HepG2 (cell line): ENCODE results near the gene ACYP2. TPM values are rescaled to one million over a fixed set of nuclear protein-coding genes. Genes with fewer than 3 reads are reported as not detected.

Source experiments
- ATAC-seq: fragments of 200-7000 bp; cut with Tn5 transposase; 3 replicates; pipeline ENCODE4 v1.9.1; 2020; ENCODE audit warnings: mild to moderate bottlenecking, moderate library complexity
- BruUV-seq: library from RNA; stranded (reverse); fragments of 400-500 nt; replicated peaks from 2 replicates; lab custom pipeline; 2021; lab: Mats Ljungman, UMichigan
- CTCF ChIA-PET: fragments of 300-600 bp; formaldehyde crosslinking; extraction: SDS; loops from one replicate; lab custom pipeline; 2021; ENCODE audit warnings: low total read pairs, inconsistent platforms, low intra/inter-chr PET ratio; lab: Yijun Ruan, JAX
- POLR2A ChIA-PET: fragments of 350-600 bp; sonication (Branson Sonifier 250); formaldehyde crosslinking; loops from one replicate; lab custom pipeline; 2020; ENCODE audit warnings: antibody characterized with exemption, inconsistent platforms; lab: Yijun Ruan, JAX
- DNase-seq: peaks from one replicate; pipeline ENCODE4 v3.0.0-alpha.2; 2015; ENCODE audit warnings: low spot score
- FAIRE-seq: peaks from 3 replicates; lab custom pipeline; 2011; peaks lifted over from hg19 to GRCh38; lab: Jason Lieb, UNC
- H2AFZ ChIP-seq: one replicate; pipeline ENCODE4 v1.6.1; 2011; ENCODE audit warnings: low read length, inconsistent platforms
- H3K27ac ChIP-seq: fragments of 300-600 bp; 3 replicates; pipeline ENCODE4 v1.8.0; 2011; ENCODE audit warnings: mixed run types, mild to moderate bottlenecking, mixed read lengths, low read length, inconsistent platforms; ENCODE audit not compliant: insufficient read depth; ENCODE audit errors: extremely low read length
- H3K27me3 ChIP-seq, 2 experiments: fragments of 200-600 bp in 1 of 2; 2 replicates in 1 of 2; 3 replicates in 1 of 2; pipeline versions ENCODE4 v1.6.0 to v1.8.0; 2011; ENCODE audit warnings: low read length in 2 of 2, mild to moderate bottlenecking in 2 of 2, moderate library complexity in 2 of 2, inconsistent platforms in 1 of 2; ENCODE audit not compliant: insufficient read depth in 2 of 2, control insufficient read depth in 1 of 2
- H3K36me3 ChIP-seq, 2 experiments: fragments of 200-600 bp in 1 of 2; replicated peaks in 1 of 2; 2 replicates in 1 of 2; 3 replicates in 1 of 2; pipeline versions ENCODE4 v1.5.1 to v1.8.0; 2011; ENCODE audit warnings: low read length in 2 of 2, inconsistent platforms in 1 of 2; ENCODE audit not compliant: insufficient read depth in 2 of 2, control insufficient read depth in 1 of 2
- H3K4me1 ChIP-seq: 2 replicates; pipeline ENCODE4 v1.5.1; 2012; ENCODE audit warnings: low read length, inconsistent platforms; ENCODE audit not compliant: insufficient read depth
- H3K4me2 ChIP-seq: 2 replicates; pipeline ENCODE4 v1.6.0; 2011; ENCODE audit warnings: low read depth, low read length, inconsistent platforms
- H3K4me3 ChIP-seq, 3 experiments: fragments of 200-600 bp in 1 of 3; sonication (generic), shearing (Covaris generic) in 1 of 3; replicated peaks in 1 of 3; 2 replicates each; pipeline ENCODE4 v1.5.1; 2011 to 2016; ENCODE audit warnings: low read length in 3 of 3, inconsistent platforms in 2 of 3, low read depth in 2 of 3, mild to moderate bottlenecking in 2 of 3, control low read depth in 1 of 3, mixed read lengths in 1 of 3; ENCODE audit not compliant: insufficient read depth in 1 of 3
- H3K79me2 ChIP-seq: one replicate; pipeline ENCODE4 v1.6.1; 2011; ENCODE audit warnings: low read length, inconsistent platforms; ENCODE audit not compliant: insufficient read depth
- H3K9ac ChIP-seq: 2 replicates; pipeline ENCODE4 v1.6.0; 2011; ENCODE audit warnings: mild to moderate bottlenecking, low read depth, low read length, inconsistent platforms; ENCODE audit not compliant: insufficient read depth
- H3K9me3 ChIP-seq: 2 replicates; pipeline ENCODE4 v1.5.1; 2012; ENCODE audit warnings: mild to moderate bottlenecking, low read length
- H4K20me1 ChIP-seq: 2 replicates; pipeline ENCODE4 v1.6.0; 2011; ENCODE audit warnings: inconsistent platforms, mild to moderate bottlenecking, low read length, moderate library complexity; ENCODE audit not compliant: insufficient read depth
- CENPX ChIP-seq: sonication (generic); formaldehyde crosslinking; IDR thresholded peaks from 2 replicates; pipeline ENCODE4 v1.9.0; 2021; ENCODE audit warnings: mild to moderate bottlenecking, missing genetic modification reagents, moderate library complexity
- DPF2 ChIP-seq: sonication (generic); formaldehyde crosslinking; IDR thresholded peaks from 2 replicates; pipeline ENCODE4 v1.4.0; 2020; ENCODE audit warnings: mild to moderate bottlenecking, low read depth, missing genetic modification reagents, borderline replicate concordance
- HNF4A ChIP-seq: sonication (generic); formaldehyde crosslinking; IDR thresholded peaks from 2 replicates; pipeline ENCODE4 v1.4.0; 2020; ENCODE audit warnings: missing genetic modification reagents
- NR2F2 ChIP-seq: IDR thresholded peaks from 2 replicates; pipeline ENCODE4 v1.6.1; 2012; ENCODE audit warnings: low read depth, inconsistent platforms, borderline replicate concordance
- PTBP1 ChIP-seq: fragments of 200-400 bp; formaldehyde crosslinking; IDR thresholded peaks from 2 replicates; pipeline ENCODE4 v1.6.1; 2018; ENCODE audit warnings: low read length, low read depth; ENCODE audit not compliant: poor library complexity, severe bottlenecking
- RELA ChIP-seq: sonication (generic); formaldehyde crosslinking; IDR thresholded peaks from 2 replicates; pipeline ENCODE4 v1.4.0; 2020; ENCODE audit warnings: missing genetic modification reagents
- SMAD1 ChIP-seq: sonication (generic); formaldehyde crosslinking; IDR thresholded peaks from 2 replicates; pipeline ENCODE4 v1.4.0; 2020; ENCODE audit warnings: missing genetic modification reagents, low read depth, mild to moderate bottlenecking, borderline replicate concordance
- SP1 ChIP-seq, 2 experiments: fragments of 450-650 bp in 1 of 2; sonication (generic) in 1 of 2; formaldehyde crosslinking in 1 of 2; IDR thresholded peaks; 2 replicates each; pipeline versions ENCODE4 v1.4.0 to v1.6.1; 2016 to 2020; ENCODE audit warnings: missing genetic modification reagents in 1 of 2
- SUZ12 ChIP-seq: fragments of 150-350 bp; IDR thresholded peaks from 2 replicates; pipeline ENCODE4 v1.6.1; 2014; ENCODE audit warnings: low read depth, low read length
- ZFP82 ChIP-seq: sonication (generic); formaldehyde crosslinking; IDR thresholded peaks from 2 replicates; pipeline ENCODE4 v1.5.1; 2020; ENCODE audit warnings: mild to moderate bottlenecking, missing genetic modification reagents, borderline replicate concordance
- ZNF124 ChIP-seq: sonication (generic); formaldehyde crosslinking; IDR thresholded peaks from 2 replicates; pipeline ENCODE4 v1.4.0; 2020; ENCODE audit warnings: missing genetic modification reagents
- ZNF260 ChIP-seq: sonication (generic); formaldehyde crosslinking; IDR thresholded peaks from 2 replicates; pipeline ENCODE4 v1.4.0; 2020; ENCODE audit warnings: missing genetic modification reagents, low read depth, mild to moderate bottlenecking, borderline replicate concordance
- ZNF326 ChIP-seq: sonication (generic); formaldehyde crosslinking; IDR thresholded peaks from 2 replicates; pipeline ENCODE4 v1.4.0; 2020; ENCODE audit warnings: missing genetic modification reagents, borderline replicate concordance
- WGBS: methylation state at CpG from one replicate; pipeline ENCODE4 v1.1.6; 2017; ENCODE audit warnings: low lambda C conversion rate; 5-methylcytosine and 5-hydroxymethylcytosine counted together
- in situ Hi-C: cut with HindIII; loops from 2 replicates; pipeline ENCODE4 v1.10.0; 2017; ENCODE audit warnings: low pct_unique_long_range_greater_than_20kb; ENCODE audit not compliant: extremely low pct_ligation_motif_present
- intact Hi-C: fragments of 100-400 bp; cut with micrococcal nuclease; formaldehyde crosslinking; loops from one replicate; pipeline ENCODE4 v1.10.0; 2022; ENCODE audit not compliant: unreplicated experiment
- polyA plus RNA-seq, 8 experiments: library from polyadenylated mRNA; depleted of rRNA in 3 of 8; stranded (reverse) in 7 of 8; unstranded in 1 of 8; fragments of >200 nt; fragmentation: Illumina TruSeq in 4 of 8; extraction: Trizol in 4 of 8; gene quantifications; 2 replicates each; pipeline versions ENCODE4 v1.2.1 to v1.2.3, GENCODE V29; 2011 to 2016; ENCODE audit warnings: low read depth in 4 of 8, missing spikeins in 1 of 8, mixed read lengths in 1 of 8; ENCODE audit not compliant: insufficient read depth in 1 of 8
- total RNA-seq, 5 experiments: library from RNA; depleted of rRNA; stranded (reverse); fragments of >200 nt; fragmentation: Illumina TruSeq; extraction: Trizol; gene quantifications; 2 replicates each; pipeline ENCODE4 v1.2.3, GENCODE V29; 2016; ENCODE audit warnings: low read depth in 1 of 5
- TF ChIP-seq, protein P1 (sequence below): fragments of 450-650 bp; IDR thresholded peaks from 2 replicates; pipeline ENCODE4 v1.6.1; 2017; ENCODE audit warnings: mild to moderate bottlenecking
- TF ChIP-seq, protein P2 (sequence below): sonication (generic); formaldehyde crosslinking; IDR thresholded peaks from 2 replicates; pipeline ENCODE4 v1.4.0; 2020; ENCODE audit warnings: low read depth, mild to moderate bottlenecking, missing genetic modification reagents
- TF ChIP-seq, protein P3 (sequence below): sonication (generic); formaldehyde crosslinking; IDR thresholded peaks from 2 replicates; pipeline ENCODE4 v1.8.0; 2022; ENCODE audit warnings: missing genetic modification reagents, low read depth, mild to moderate bottlenecking, borderline replicate concordance
- TF ChIP-seq, protein P4 (sequence below): sonication (generic); formaldehyde crosslinking; IDR thresholded peaks from 2 replicates; pipeline ENCODE4 v1.4.0; 2020; ENCODE audit warnings: missing genetic modification reagents, borderline replicate concordance

Gene ACYP2
- total and polyA plus RNA-seq, 2 of the 13 experiments (the other 11 are each of a cell fraction or from before 2014, with no cell fraction given): 12.3 to 12.7 TPM

DNA sequence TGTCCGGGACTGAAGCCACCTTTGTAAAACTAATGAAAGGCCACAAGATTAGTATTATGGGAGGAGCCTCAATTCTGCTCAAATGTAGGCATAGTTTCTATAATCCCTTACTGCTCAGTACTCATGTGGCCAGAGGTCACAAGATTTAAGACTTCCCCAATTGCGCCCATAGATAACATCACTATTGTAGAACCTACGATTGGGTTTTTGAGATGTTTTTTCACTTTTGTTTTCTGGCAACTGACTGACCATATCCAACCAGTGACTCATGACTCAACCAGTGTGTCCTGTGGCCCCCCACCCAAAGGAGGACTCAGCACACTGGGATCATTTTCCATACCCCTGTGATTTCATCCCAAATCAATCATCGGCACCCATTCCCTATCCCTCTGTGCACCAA, 155.8 kb downstream of the ACYP2 start:
- in situ Hi-C loops: no loop called here
- no peaks in the 10 kb centered on the region for H3K36me3 ChIP-seq
- intact Hi-C loops: no loop called here
- H4K20me1 ChIP-seq: no peaks in the 10 kb centered on the region
- FAIRE-seq (peak; percentile 36), ATAC-seq (no peak), DNase-seq (no peak)
- BruUV-seq: no TSS peak
- ChIA-PET CTCF (no interaction called here), POLR2A (no interaction called here)
- WGBS: 98% methylated on average over 4 of the region's 4 CpGs
- H2AFZ ChIP-seq: no peak overlapping the region
- H3K9ac ChIP-seq: no peak overlapping the region
- no peaks in the 10 kb centered on the region for H3K79me2 ChIP-seq
- no peak overlapping the region for H3K4me2 ChIP-seq
- H3K27me3 ChIP-seq: no peaks in the 10 kb centered on the region
- no peak overlapping the region for H3K4me3 ChIP-seq
- peaks cover 8% of the 10 kb centered on the region for H3K4me1 ChIP-seq
- no peak overlapping the region for H3K27ac ChIP-seq
- H3K9me3 ChIP-seq: no peaks in the 10 kb centered on the region
- no peak for TF ChIP-seq HNF4A
- TF ChIP-seq, protein P1, sequence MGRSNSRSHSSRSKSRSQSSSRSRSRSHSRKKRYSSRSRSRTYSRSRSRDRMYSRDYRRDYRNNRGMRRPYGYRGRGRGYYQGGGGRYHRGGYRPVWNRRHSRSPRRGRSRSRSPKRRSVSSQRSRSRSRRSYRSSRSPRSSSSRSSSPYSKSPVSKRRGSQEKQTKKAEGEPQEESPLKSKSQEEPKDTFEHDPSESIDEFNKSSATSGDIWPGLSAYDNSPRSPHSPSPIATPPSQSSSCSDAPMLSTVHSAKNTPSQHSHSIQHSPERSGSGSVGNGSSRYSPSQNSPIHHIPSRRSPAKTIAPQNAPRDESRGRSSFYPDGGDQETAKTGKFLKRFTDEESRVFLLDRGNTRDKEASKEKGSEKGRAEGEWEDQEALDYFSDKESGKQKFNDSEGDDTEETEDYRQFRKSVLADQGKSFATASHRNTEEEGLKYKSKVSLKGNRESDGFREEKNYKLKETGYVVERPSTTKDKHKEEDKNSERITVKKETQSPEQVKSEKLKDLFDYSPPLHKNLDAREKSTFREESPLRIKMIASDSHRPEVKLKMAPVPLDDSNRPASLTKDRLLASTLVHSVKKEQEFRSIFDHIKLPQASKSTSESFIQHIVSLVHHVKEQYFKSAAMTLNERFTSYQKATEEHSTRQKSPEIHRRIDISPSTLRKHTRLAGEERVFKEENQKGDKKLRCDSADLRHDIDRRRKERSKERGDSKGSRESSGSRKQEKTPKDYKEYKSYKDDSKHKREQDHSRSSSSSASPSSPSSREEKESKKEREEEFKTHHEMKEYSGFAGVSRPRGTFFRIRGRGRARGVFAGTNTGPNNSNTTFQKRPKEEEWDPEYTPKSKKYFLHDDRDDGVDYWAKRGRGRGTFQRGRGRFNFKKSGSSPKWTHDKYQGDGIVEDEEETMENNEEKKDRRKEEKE: no peak
- TF ChIP-seq CENPX (CRISPR knock-in tag): no peak
- TF ChIP-seq RELA (CRISPR knock-in tag): no peak
- no peak for TF ChIP-seq SP1 (IDR thresholded peaks at IDR 0.05)
- TF ChIP-seq SP1 (CRISPR knock-in tag; IDR thresholded peaks at IDR 0.05): no peak
- TF ChIP-seq ZNF326 (CRISPR knock-in tag): no peak
- no peak for TF ChIP-seq ZNF124 (CRISPR knock-in tag)
- TF ChIP-seq SUZ12: no peak
- TF ChIP-seq, protein P2, sequence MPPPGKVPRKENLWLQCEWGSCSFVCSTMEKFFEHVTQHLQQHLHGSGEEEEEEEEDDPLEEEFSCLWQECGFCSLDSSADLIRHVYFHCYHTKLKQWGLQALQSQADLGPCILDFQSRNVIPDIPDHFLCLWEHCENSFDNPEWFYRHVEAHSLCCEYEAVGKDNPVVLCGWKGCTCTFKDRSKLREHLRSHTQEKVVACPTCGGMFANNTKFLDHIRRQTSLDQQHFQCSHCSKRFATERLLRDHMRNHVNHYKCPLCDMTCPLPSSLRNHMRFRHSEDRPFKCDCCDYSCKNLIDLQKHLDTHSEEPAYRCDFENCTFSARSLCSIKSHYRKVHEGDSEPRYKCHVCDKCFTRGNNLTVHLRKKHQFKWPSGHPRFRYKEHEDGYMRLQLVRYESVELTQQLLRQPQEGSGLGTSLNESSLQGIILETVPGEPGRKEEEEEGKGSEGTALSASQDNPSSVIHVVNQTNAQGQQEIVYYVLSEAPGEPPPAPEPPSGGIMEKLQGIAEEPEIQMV (CRISPR knock-in tag): no peak
- no peak for TF ChIP-seq ZNF260 (CRISPR knock-in tag)
- no peak for TF ChIP-seq SMAD1 (CRISPR knock-in tag)
- TF ChIP-seq NR2F2: no peak
- TF ChIP-seq ZFP82 (CRISPR knock-in tag): no peak
- TF ChIP-seq PTBP1: no peak
- TF ChIP-seq, protein P3, sequence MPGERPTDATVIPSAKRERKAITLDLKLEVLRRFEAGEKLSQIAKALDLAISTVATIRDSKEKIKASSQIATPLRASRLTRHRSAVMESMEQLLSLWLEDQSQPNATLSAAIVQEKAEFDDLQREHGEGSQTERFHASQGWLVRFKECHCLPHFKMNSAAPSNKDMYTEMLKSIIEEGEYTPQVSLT (CRISPR knock-in tag): no peak
- TF ChIP-seq, protein P4, sequence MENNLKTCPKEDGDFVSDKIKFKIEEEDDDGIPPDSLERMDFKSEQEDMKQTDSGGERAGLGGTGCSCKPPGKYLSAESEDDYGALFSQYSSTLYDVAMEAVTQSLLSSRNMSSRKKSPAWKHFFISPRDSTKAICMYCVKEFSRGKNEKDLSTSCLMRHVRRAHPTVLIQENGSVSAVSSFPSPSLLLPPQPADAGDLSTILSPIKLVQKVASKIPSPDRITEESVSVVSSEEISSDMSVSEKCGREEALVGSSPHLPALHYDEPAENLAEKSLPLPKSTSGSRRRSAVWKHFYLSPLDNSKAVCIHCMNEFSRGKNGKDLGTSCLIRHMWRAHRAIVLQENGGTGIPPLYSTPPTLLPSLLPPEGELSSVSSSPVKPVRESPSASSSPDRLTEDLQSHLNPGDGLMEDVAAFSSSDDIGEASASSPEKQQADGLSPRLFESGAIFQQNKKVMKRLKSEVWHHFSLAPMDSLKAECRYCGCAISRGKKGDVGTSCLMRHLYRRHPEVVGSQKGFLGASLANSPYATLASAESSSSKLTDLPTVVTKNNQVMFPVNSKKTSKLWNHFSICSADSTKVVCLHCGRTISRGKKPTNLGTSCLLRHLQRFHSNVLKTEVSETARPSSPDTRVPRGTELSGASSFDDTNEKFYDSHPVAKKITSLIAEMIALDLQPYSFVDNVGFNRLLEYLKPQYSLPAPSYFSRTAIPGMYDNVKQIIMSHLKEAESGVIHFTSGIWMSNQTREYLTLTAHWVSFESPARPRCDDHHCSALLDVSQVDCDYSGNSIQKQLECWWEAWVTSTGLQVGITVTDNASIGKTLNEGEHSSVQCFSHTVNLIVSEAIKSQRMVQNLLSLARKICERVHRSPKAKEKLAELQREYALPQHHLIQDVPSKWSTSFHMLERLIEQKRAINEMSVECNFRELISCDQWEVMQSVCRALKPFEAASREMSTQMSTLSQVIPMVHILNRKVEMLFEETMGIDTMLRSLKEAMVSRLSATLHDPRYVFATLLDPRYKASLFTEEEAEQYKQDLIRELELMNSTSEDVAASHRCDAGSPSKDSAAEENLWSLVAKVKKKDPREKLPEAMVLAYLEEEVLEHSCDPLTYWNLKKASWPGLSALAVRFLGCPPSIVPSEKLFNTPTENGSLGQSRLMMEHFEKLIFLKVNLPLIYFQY (CRISPR knock-in tag): no peak
- TF ChIP-seq DPF2 (CRISPR knock-in tag): no peak
